Natural killer cell (primary cell): ENCODE results near the gene FOCAD. TPM values are rescaled to one million over a fixed set of nuclear protein-coding genes. Genes with fewer than 3 reads are reported as not detected.

ENCODE experiments used
- ATAC-seq, 3 donors: fragments of 150-1000 bp in 2 of 3; fragments of 200-7000 bp in 1 of 3; cut with Tn5 transposase; 1 replicate in 1 of 3; 2 replicates in 2 of 3; pipeline ENCODE4 v1.10.0; 2021; ENCODE audit warnings: mild to moderate bottlenecking in 2 of 3, moderate library complexity in 2 of 3
- DNase-seq, 2 donors: peaks; one replicate each; pipeline versions ENCODE4 v3.0.0 to v3.0.0-alpha.2; 2013 to 2021; ENCODE audit warnings: mixed read lengths in 1 of 2
- H3K27ac ChIP-seq: one replicate; pipeline ENCODE4 v1.5.1; 2013; ENCODE audit warnings: mild to moderate bottlenecking, low read length
- H3K27me3 ChIP-seq: one replicate; pipeline ENCODE4 v1.6.1; 2013; ENCODE audit warnings: low read length; ENCODE audit not compliant: control insufficient read depth, insufficient read depth
- H3K36me3 ChIP-seq: one replicate; pipeline ENCODE4 v1.6.1; 2013; ENCODE audit warnings: low read length; ENCODE audit not compliant: control insufficient read depth, insufficient read depth
- H3K4me1 ChIP-seq: one replicate; pipeline ENCODE4 v1.6.1; 2013; ENCODE audit warnings: low read length; ENCODE audit not compliant: control insufficient read depth, insufficient read depth
- H3K4me3 ChIP-seq: one replicate; pipeline ENCODE4 v1.5.1; 2013; ENCODE audit warnings: low read length
- H3K9me3 ChIP-seq: one replicate; pipeline ENCODE4 v1.6.1; 2013; ENCODE audit warnings: low read length; ENCODE audit not compliant: control insufficient read depth, insufficient read depth
- H3K27ac Mint-ChIP-seq, 2 donors: one replicate each; pipeline ENCODE4 v1.8.0; 2022; ENCODE audit warnings: mild to moderate bottlenecking in 2 of 2, mixed read lengths in 2 of 2, moderate library complexity in 1 of 2
- H3K27me3 Mint-ChIP-seq, 2 donors: one replicate each; pipeline ENCODE4 v1.8.0; 2022; ENCODE audit warnings: low read depth in 2 of 2, mixed read lengths in 2 of 2
- H3K36me3 Mint-ChIP-seq: one replicate; pipeline ENCODE4 v1.8.0; 2022; ENCODE audit warnings: mixed read lengths
- H3K4me1 Mint-ChIP-seq, 2 donors: one replicate each; pipeline ENCODE4 v1.8.0; 2022; ENCODE audit warnings: mixed read lengths in 2 of 2
- H3K4me3 Mint-ChIP-seq: one replicate; pipeline ENCODE4 v1.8.0; 2022; ENCODE audit warnings: mild to moderate bottlenecking, moderate library complexity, mixed read lengths
- H3K9me3 Mint-ChIP-seq, 2 donors: one replicate each; pipeline ENCODE4 v1.8.0; 2022; ENCODE audit warnings: mixed read lengths in 2 of 2
- CTCF ChIP-seq: fragments of 200-600 bp; IDR thresholded peaks from one replicate; pipeline ENCODE4 v1.8.0; 2022; ENCODE audit warnings: antibody characterized with exemption
- WGBS: methylation state at CpG from one replicate; pipeline ENCODE4 v1.1.7; 2013; ENCODE audit warnings: missing lambda C conversion rate; ENCODE audit not compliant: insufficient coverage; 5-methylcytosine and 5-hydroxymethylcytosine counted together
- intact Hi-C: fragments of 100-400 bp; cut with micrococcal nuclease; formaldehyde crosslinking; loops from one replicate; pipeline ENCODE4 v1.14.2; 2022
- total RNA-seq, 4 donors: library from RNA; stranded (reverse); fragments of 120-200 nt in 1 of 4; gene quantifications; one replicate each; pipeline versions ENCODE4 v1.2.3 to v1.2.4, GENCODE V29; 2013 to 2022

Gene FOCAD
- total RNA-seq, 3 donors from 2014 or later (not counting 1 experiment from before 2014, with no cell fraction given) = 15.1 to 27.6 (median 18.8) TPM

- H3K4me3 ChIP-seq = no peak overlapping the region
- Mint-ChIP-seq H3K27me3 (no peaks in the 10 kb centered on the region), H3K4me3 (no peak overlapping the region), H3K27ac (peak overlapping the region in 1 of 2 donors; percentile 6), H3K9me3 (no peaks in the 10 kb centered on the region), H3K4me1 (peaks cover 9 to 21% of the 10 kb centered on the region in 2 donors), H3K36me3 (peaks cover 12% of the 10 kb centered on the region)
- no peak for DNase-seq
- ATAC-seq = no peak
- no peak overlapping the region for H3K27ac ChIP-seq
- H3K36me3 ChIP-seq = peaks cover 49% of the 10 kb centered on the region
- no peaks in the 10 kb centered on the region for H3K4me1 ChIP-seq
- no peaks in the 10 kb centered on the region for H3K27me3 ChIP-seq
- no peaks in the 10 kb centered on the region for H3K9me3 ChIP-seq
- WGBS = 88% methylated on average over 2 of the region's 2 CpGs
- intact Hi-C loops = no loop called here
- no peak for TF ChIP-seq CTCF
Measured at GRCh38 chr9:21016701-21017491, 332.8 kb downstream of the FOCAD start.

- Histone ChIP-seq H3K4me1 (no peaks in the 10 kb centered on the region), H3K4me3 (no peak overlapping the region), H3K27me3 (no peaks in the 10 kb centered on the region), H3K27ac (no peak overlapping the region), H3K36me3 (peaks cover 40% of the 10 kb centered on the region), H3K9me3 (no peaks in the 10 kb centered on the region)
- 100% methylated on average over 1 of the region's 2 CpGs for WGBS
- H3K9me3 Mint-ChIP-seq = no peaks in the 10 kb centered on the region
- H3K27ac Mint-ChIP-seq = no peak overlapping the region
- H3K4me3 Mint-ChIP-seq = no peak overlapping the region
- no peak for DNase-seq
- H3K36me3 Mint-ChIP-seq = peaks cover 12% of the 10 kb centered on the region
- TF ChIP-seq CTCF = no peak
- no peak for ATAC-seq
- H3K27me3 Mint-ChIP-seq = no peaks in the 10 kb centered on the region
- H3K4me1 Mint-ChIP-seq = peaks cover 14 to 21% of the 10 kb centered on the region in 2 donors
- intact Hi-C loops = no loop called here
Measured at GRCh38 chr9:21018177-21018576, 334.1 kb downstream of the FOCAD start.

GRCh38 chr9:21023861-21024260 lies 339.8 kb downstream of the FOCAD start:
- Histone ChIP-seq H3K4me3 (no peak overlapping the region), H3K9me3 (no peaks in the 10 kb centered on the region), H3K4me1 (no peaks in the 10 kb centered on the region), H3K27me3 (no peaks in the 10 kb centered on the region), H3K36me3 (peaks cover 15% of the 10 kb centered on the region), H3K27ac (no peak overlapping the region)
- no peak for DNase-seq
- intact Hi-C loops = no loop called here
- Mint-ChIP-seq H3K4me3 (no peak overlapping the region), H3K27ac (peak overlapping the region; percentile 42 to 57), H3K27me3 (no peaks in the 10 kb centered on the region), H3K4me1 (peaks cover 32 to 41% of the 10 kb centered on the region in 2 donors), H3K9me3 (no peaks in the 10 kb centered on the region), H3K36me3 (peaks cover 7% of the 10 kb centered on the region)
- WGBS = 24% methylated on average over 2 of the region's 2 CpGs
- TF ChIP-seq CTCF = no peak
- ATAC-seq = no peak
